K562 (cell line): Measurements from ENCODE around the gene MAST3. TPM values are rescaled to one million over a fixed set of nuclear protein-coding genes. Genes with fewer than 3 reads are reported as not detected.

ENCODE experiments used
- CREM ChIP-seq: IDR thresholded peaks from 2 replicates; pipeline ENCODE4 v1.6.1; 2014; ENCODE audit warnings: antibody characterized with exemption, low read depth
- EP400 ChIP-seq: fragments of 450-650 bp; IDR thresholded peaks from 2 replicates; pipeline ENCODE4 v1.6.1; 2017; ENCODE audit warnings: antibody characterized with exemption, mild to moderate bottlenecking, moderate library complexity
- FIP1L1 ChIP-seq: fragments of 200-400 bp; formaldehyde crosslinking; IDR thresholded peaks from 2 replicates; pipeline ENCODE4 v1.6.1; 2018; ENCODE audit warnings: mild to moderate bottlenecking, low read depth, low read length; ENCODE audit not compliant: poor library complexity, severe bottlenecking
- FOXO4 ChIP-seq: fragments of 450-650 bp; formaldehyde crosslinking; IDR thresholded peaks from 2 replicates; pipeline ENCODE4 v1.4.0; 2020; ENCODE audit warnings: mild to moderate bottlenecking, moderate library complexity
- MAZ ChIP-seq, 2 experiments: fragments of 450-650 bp in 1 of 2; sonication (generic) in 1 of 2; formaldehyde crosslinking; IDR thresholded peaks in 1 of 2; conservative IDR thresholded peaks in 1 of 2; 2 replicates each; pipeline versions ENCODE4 v1.4.0 to v1.5.0; 2020; ENCODE audit warnings: mild to moderate bottlenecking in 1 of 2, missing genetic modification reagents in 1 of 2
- NONO ChIP-seq, 2 experiments: fragments of 200-400 bp in 1 of 2; fragments of 450-650 bp in 1 of 2; formaldehyde crosslinking in 1 of 2; IDR thresholded peaks; 2 replicates each; pipeline ENCODE4 v1.6.1; 2017; ENCODE audit warnings: low read depth in 2 of 2, mild to moderate bottlenecking in 2 of 2, moderate library complexity in 2 of 2, low read length in 1 of 2
- SMAD4 ChIP-seq: fragments of 250-450 bp; sonication (Bioruptor Pico); conservative IDR thresholded peaks from 2 replicates; pipeline ENCODE4 v1.8.0; 2021; ENCODE audit warnings: inconsistent platforms, mild to moderate bottlenecking, moderate library complexity
- SNRNP70 ChIP-seq: fragments of 200-400 bp; formaldehyde crosslinking; optimal IDR thresholded peaks from 2 replicates; pipeline ENCODE3; 2017; ENCODE audit warnings: low read depth, low read length
- TGIF2 ChIP-seq: sonication (generic); formaldehyde crosslinking; IDR thresholded peaks from 2 replicates; pipeline ENCODE4 v1.8.1; 2022; ENCODE audit warnings: mild to moderate bottlenecking, missing genetic modification reagents, moderate library complexity
- YY1 ChIP-seq, 3 experiments: IDR thresholded peaks; 2 replicates each; pipeline ENCODE4 v1.6.1; 2011; ENCODE audit warnings: low read length in 2 of 3, mild to moderate bottlenecking in 2 of 3, moderate library complexity in 2 of 3, borderline replicate concordance in 1 of 3, control low read depth in 1 of 3, low read depth in 1 of 3; ENCODE audit not compliant: insufficient read depth in 3 of 3, insufficient replicate concordance in 2 of 3, control insufficient read depth in 1 of 3, insufficient read length in 1 of 3; ENCODE audit errors: extremely low read depth in 1 of 3
- ZNF165 ChIP-seq: fragments of 250-450 bp; sonication (Bioruptor Pico); IDR thresholded peaks from 2 replicates; pipeline ENCODE4 v1.4.0; 2020; ENCODE audit warnings: borderline replicate concordance
- ZNF639 ChIP-seq, 2 experiments: fragments of 200-800 bp in 1 of 2; sonication (Bioruptor generic) in 1 of 2; sonication (generic) in 1 of 2; formaldehyde crosslinking in 1 of 2; IDR thresholded peaks in 1 of 2; conservative IDR thresholded peaks in 1 of 2; 2 replicates each; pipeline versions ENCODE4 v1.5.0 to v1.6.1; 2016 to 2020; ENCODE audit warnings: missing compliant biosample characterization in 1 of 2, missing genetic modification characterization in 1 of 2, missing genetic modification reagents in 1 of 2
- polyA plus RNA-seq, 8 experiments: library from polyadenylated mRNA; depleted of rRNA in 4 of 8; stranded (reverse) in 5 of 8; unstranded in 3 of 8; fragments of >200 nt; fragmentation: Nextera tagmentation in 2 of 8; fragmentation: Illumina TruSeq in 1 of 8; extraction: Ambion mirVana in 2 of 8; extraction: Trizol in 1 of 8; gene quantifications; 2 replicates each; pipeline versions ENCODE4 v1.2.1 to v1.2.3, GENCODE V29; 2011 to 2014; ENCODE audit warnings: inconsistent platforms in 1 of 8, missing spikeins in 1 of 8
- total RNA-seq, 7 experiments: library from RNA; depleted of rRNA in 6 of 7; stranded (reverse); fragments of >200 nt in 6 of 7; fragmentation: Illumina TruSeq in 2 of 7; extraction: Trizol in 2 of 7; gene quantifications; 2 replicates each; pipeline versions ENCODE4 v1.2.1 to v1.2.3, GENCODE V29; 2011 to 2021; ENCODE audit warnings: low replicate concordance in 1 of 7

The MAST3 gene
- total and polyA plus RNA-seq, 9 of the 15 experiments (the other 6 are each of a cell fraction or from before 2014, with no cell fraction given): 0.94 to 9.9 (median 2.4) TPM

- TF ChIP-seq FOXO4 (CRISPR knock-in tag) (0 out of 2 replicates have a peak, but pooled peaks have one; percentile 39), ZNF639 (CRISPR knock-in tag; conservative IDR thresholded peaks at IDR 0.05 in 1 of 2, IDR thresholded peaks at IDR 0.05 in 1 of 2) (peak in 1 of 2 experiments; percentile 61; a peak in 1 of 4 replicates), NONO (IDR thresholded peaks at IDR 0.05; ENCODE audit: low read depth in 2 of 2, low read length in 1 of 2) (peak; percentile 66 to 84; a peak in 3 of 4 replicates), TGIF2 (CRISPR knock-in tag) (0 out of 2 replicates have a peak, but pooled peaks have one; percentile 48), FIP1L1 (no peak), EP400 (peak; percentile 3; the same call in 1 of the 2 replicates), SNRNP70 (no peak), SMAD4 (CRISPR knock-in tag) (0 out of 2 replicates have a peak, but pooled peaks have one; percentile 58), ZNF165 (CRISPR knock-in tag) (no peak), MAZ (CRISPR knock-in tag; conservative IDR thresholded peaks at IDR 0.05 in 1 of 2, IDR thresholded peaks at IDR 0.05 in 1 of 2) (peak in 1 of 2 experiments; percentile 69; a peak in 2 of 4 replicates), CREM (peak; percentile 64), YY1 (IDR thresholded peaks at IDR 0.05; ENCODE audit: borderline replicate concordance in 1 of 3, control insufficient read depth in 1 of 3, extremely low read depth in 1 of 3, insufficient read depth in 3 of 3, insufficient read length in 1 of 3, insufficient replicate concordance in 2 of 3, low read depth in 1 of 3, low read length in 2 of 3) (peak in 2 of 3 experiments; percentile 63 to 68)
Observed at GRCh38 chr19:18152817-18153555, 55.4 kb downstream of the MAST3 start, which contains the start of gene PIK3R2 (continued).
